Measurements from ENCODE around the gene ZBTB16.

ZBTB16 gene

DNA sequence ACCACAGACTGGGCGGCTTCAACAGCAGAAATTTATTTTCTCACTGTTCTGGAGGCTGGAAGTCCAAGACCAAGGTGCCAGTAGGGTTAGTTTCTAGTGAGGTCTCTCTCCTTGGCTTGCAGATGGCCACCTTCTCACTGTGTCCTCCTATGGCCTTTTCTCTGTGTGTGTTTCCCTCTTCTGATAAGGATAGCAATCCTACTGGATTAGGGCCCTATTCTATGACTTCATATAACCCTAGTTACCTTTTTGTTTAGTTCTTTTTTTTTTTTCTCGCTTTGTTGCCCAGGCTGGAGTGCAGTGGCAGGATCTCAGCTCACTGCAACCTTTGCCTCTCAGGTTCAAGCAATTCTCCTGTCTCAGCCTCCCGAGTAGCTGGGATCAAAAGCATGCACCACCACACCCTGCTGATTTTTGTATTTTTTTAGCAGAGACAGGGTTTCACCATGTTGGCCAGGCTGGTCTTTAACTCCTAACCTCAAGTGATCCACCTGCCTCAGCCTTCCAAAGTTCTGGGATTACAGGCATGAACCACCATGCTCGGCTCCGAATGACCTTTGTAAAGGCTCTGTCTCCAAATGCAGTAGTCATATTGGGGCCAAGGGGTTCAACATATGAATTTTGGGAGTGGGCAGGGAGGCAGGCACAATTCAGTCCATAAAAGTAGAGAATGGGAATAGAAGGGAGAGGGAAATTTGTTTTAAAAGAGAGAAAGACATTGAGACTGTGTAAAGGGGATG is 211.2 kb downstream of the ZBTB16 start:
- no peak for DNase-seq

DNA sequence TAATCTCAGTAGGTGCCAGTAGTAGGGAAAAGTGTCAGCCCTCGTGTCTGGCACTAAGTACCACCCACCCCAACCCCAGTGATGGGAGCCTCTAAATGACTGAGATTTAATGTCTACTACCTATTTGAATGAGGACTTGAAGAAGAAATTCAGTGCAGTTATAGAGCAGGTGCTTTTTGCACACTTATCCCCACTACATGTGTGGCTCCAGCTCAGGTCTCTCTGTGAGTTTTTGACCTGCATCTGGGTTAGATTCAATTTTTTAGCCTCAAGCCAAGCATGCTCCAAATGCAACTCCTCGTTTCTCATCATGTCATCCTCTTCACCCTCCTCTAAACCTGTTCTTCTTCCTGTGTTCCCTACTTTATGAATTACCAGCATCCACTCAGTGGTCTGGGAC is 211.8 kb downstream of the ZBTB16 start:
- DNase-seq, result no peak

DNA sequence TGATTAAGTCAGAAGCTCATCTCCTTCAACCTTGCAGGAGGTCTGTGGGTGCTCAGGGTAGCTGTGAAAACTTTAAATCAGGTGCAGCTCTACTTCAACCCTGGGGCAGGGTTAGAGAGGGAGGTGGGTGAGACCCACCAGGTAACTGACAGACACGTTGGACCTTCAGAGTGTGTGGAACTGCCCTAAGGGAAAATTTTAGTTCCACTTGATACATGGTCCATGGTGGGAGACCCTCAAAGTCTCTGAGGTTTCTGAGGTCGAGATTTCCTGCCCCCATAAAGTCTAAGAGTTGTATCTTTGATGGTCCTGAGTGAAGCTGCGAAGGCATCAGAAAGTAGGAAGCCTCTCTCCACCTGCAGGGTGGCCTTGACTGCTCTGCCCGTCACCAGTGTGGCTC is 212.8 kb downstream of the ZBTB16 start:
- DNase-seq, result no peak

DNA sequence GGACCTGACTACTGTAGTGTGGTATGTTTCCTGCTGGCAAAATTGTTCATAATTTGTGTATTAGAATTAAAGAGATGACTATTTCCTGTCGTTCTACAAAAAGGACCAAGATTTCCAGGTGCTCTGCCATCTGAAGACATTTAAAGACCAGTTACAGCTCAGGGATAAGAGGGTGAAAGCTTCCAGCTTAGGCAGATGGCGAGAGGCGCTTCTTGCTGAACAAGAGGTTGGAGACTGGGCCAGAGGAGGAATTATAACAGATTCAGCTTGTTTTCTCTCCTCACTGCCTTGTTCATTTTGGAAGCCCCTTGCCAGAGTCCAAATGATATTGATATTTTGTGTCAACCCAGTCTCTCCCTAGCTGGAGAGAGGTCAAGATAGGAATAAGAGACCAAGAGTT is 213.6 kb downstream of the ZBTB16 start:
- no peak for DNase-seq

DNA sequence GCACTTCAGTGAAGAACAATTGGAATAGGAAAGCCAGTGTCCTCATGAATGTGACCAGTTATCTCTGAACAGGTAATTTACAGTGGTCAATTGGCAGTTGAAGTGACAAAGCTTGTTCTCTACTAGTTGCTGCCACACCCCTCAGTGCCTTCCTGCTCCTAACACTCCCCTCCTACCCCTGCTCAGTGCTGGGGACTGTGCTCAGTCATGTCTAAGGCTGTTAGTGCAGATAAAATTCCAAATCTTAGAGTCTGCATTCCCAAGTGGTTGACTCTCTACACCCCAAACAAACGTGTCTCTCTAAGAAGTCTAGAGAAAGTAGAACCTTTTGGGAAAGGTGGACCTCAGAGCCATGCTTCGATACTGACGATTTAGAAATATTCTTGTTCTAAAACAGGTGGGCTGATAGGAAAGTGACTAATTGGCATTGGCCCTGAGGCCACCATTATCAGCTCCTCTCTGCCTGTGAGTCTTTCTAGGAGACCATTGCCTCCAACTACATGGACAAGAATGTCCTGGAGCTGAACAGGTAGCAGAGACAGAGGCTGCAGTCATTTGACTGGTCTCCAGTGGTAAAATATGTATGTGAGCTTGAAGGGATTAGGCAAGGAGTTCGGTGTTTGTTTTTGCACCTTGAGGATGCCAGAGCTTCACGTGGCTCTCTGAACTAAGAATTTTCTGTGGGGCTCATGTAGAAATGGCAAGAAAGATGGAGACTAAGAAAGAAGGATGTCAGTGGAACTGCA is 214.6 kb downstream of the ZBTB16 start:
- DNase-seq, result no peak

DNA sequence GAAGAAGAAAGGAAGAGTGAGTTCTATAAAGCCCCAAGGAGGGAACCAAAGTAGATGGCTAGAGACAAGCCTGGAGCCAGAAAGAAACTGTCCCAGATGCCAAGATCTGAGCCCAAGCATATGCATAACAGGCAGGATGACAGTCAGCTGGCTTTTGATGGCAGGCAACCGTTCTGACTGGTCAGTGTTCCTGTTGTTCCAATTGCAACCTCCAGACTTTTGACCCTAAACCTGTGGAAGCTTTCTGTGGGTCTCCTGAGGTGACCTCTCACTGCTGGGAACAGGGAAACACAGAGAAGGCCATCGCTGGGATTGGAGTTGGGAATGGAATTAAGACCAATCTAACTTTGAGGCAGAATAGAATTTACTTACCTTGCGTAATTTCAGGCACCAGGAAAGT is 215.1 kb downstream of the ZBTB16 start:
- no peak for DNase-seq

DNA sequence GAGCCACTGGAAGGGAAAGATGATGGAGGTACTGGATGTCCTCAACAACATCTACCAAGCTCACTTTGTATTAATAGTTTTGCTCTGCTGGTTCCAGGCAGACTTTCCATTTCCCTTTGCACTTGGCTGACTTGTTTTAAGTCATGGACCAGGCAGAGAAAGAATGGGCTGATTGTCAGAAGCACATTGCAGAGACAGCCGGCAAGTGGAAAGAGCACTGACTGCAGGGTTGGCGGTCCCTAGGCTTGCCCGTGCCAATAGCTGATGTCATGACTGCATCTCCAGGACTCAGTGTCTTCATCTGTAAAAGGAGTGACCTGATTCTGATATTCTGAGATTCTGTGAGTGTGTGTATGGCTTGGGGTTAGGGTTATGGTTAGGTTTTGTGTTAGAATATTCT is 215.8 kb downstream of the ZBTB16 start:
- DNase-seq, result no peak

DNA sequence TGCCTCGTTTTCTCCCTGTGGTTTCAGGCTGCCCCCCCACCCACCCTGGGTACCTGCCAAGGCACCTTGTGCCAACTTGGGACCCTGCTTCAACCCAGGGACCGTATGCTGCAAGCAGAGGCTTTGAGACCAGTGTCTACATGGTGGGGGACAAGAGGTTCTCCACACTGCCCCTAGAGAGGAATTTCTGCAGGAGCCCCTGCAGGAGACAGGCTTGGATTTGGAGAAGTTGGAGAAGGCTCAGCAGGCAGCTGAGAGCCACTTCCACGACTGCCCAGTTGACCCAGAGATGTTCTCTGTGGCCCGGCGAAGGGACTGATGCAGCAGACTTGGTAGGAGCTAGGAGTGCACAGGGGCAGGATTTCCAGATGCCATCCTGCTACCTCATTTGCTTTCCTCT is 216.6 kb downstream of the ZBTB16 start:
- DNase-seq, result no peak

DNA sequence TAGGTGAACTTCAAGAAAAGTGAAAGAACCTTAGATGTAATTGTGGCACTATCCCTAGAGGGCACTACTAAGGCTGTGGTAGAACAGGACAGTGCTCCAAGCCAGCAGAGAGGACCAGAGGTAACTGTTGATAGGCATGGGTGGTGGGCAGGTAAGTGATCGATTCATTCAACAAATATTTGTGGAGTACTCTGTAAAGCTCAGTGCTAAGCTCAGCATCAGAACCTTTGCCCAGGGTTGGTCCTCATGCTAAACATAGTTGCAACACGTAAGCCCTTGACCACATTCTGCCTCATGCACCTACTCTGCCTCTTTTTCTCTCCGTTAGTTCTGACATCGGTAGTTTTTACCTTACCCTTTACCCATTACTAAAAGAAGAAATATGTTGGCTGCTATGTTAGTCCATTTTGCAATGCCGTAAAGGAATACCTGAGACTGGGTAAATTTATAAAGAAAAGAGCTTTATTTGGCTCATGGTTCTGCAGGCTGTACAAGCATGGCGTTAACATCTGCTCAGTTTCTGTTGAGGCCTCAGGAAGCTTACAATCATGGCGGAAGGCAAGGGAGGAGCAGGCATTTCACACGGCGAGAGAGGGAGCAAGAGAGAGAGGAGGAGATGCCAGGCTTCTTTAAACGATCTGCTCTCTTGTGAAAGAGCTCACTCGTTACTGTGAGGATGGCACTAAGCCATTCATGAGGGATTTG is 218.3 kb downstream of the ZBTB16 start:
- no peak for DNase-seq

DNA sequence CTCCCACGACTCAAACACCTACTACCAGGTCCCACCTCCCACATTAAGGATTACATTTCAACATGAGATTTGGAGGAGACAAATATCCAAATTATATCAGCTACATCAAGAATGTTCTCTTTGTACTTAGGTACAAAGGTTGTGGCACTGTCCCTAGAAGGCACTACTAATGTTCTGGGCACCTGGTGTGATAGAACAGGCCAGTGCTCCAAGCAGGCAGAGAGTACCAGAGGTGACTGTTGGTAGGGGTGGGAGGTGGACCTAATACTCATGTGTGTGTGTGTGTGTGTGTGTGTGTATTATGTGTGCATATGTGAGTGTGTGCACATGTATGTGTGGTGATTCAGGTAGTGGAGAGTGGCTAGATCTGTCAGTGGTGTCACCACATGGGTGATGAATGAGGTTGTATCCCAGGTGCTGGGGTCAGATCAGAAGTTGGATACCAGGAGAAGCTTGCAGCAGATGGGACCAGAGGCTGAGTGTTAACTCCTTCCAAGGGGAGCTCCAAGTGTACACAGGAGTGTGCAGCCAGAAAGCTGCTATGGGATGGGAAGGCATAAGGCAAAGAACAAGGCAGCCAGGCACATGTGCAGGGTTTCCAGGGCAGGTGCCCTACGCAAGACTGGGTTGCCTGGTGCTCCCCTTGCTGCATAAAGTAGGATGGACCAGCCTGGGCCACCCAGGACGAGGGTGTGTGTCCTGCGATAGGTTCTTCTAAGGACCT is 219.0 kb downstream of the ZBTB16 start:
- DNase-seq, result no peak

DNA sequence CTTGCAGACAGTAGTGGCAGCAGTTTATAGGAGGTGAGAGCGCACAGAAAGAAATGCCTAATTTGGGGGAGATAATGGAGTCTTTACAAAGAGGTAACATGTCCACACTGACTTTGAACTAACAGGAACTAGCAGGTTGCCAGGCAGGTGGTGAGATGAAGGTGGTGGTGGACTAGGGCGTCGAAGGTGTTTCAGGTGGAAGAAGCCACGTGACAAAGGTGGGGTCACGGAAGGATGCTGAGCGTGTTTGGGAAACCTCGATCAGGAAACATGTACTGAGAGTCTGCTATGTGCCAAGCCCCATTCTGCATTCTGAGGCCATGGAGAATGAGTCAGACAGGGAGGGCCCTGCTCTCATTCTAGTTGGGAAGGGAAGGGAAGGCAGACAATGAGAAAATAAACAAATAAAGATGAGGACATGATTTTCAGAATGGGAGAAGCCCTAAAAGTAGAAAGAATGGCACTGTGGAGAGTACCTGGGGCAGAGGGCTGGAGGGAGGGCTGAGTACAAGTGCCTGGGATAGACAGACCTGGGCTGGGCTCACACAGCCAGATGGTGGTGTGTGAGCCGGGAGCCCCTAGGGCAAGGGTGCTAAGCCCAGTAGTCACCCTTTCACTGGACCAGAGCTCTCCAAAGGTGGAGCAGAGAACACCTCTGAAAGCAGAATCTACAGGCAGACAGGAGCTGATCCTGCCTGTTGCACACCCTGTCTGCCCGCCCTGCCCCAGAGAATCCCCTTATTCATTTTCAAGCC is 220.5 kb downstream of the ZBTB16 start:
- DNase-seq, result no peak

DNA sequence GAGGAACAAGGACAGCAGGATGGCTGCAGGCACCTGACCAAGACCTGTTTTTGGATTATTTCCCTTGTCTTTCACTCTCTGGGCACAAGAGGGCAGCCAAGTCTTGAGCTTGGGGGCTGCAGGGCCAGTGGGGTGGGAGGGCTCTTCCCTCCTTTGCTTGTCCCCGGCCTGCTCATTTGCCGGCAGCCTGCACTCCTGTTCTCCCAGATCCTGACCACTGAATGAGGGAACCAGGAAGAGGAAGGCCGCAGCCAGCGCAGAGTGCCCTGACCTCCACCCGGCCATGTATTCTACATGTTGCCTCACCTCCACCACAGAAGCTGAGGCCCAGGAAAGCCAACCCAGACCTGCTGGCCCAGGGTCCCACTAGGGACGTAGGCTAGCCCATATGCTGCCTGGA is 221.2 kb downstream of the ZBTB16 start:
- DNase-seq, result no peak

DNA sequence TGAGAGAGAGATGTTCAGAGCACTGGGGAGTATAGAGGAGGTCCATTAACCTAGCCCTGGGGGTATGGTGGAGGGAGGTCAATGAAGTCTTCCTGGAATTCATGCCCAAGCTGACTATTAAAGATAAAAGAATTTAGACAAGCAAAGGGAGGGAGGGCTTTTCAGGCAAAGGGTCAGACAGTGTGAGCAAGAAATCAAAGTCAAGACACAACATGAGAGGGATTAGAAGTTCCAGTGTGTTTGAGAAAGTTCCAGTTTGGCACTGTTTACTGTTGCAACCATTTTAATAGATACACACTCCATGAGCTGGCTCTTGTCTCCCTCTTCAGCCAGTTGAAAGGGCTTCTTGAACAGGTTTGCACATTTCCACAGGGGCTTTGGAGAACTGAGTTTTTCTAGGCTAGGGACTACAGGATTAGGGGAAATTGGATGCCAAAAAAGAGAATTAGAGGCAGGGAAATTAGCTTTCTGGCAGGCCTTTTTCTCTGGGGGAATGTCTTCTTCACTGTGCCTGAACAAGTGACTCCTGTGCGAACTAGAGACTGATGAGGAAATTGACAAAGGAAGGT is 222.0 kb downstream of the ZBTB16 start:
- no peak for DNase-seq

DNA sequence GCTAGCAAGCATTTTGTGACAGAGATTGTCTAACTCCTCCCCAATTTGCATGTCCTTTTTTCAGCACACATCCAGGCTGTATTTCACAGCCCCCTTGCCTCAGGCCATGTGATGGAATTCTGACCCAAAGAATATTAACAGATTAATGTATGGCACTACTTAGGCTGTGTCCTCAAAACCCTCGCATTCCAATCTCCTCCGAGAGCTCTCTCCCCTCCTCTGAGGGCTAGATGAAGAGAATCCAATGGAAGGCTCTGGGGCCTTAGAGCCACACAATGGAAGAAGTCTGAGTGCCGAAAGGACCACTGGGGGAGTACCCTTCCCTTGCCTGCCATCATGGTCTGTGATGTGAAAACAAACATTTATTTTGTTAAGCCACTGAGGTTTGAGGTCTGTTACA is 223.0 kb downstream of the ZBTB16 start:
- DNase-seq, result no peak

DNA sequence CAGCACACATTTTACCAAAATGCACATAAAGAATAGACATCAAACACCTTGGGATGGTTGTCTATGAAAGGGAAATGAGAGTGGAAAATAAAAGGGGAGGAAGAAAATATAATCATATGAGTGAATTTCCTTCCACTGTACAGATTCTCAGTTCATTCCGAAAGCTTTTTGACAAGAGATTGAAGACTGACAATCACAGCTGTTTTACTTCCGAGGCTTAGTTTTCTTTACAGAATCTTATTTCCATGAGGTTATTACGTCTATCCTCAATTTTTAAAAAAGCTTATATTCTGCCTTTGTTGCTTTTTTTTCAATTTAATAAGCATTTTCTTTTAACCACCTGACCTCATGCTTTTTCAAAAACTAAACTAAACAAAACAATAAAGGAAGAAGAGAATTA is 223.9 kb downstream of the ZBTB16 start:
- DNase-seq, result no peak

DNA sequence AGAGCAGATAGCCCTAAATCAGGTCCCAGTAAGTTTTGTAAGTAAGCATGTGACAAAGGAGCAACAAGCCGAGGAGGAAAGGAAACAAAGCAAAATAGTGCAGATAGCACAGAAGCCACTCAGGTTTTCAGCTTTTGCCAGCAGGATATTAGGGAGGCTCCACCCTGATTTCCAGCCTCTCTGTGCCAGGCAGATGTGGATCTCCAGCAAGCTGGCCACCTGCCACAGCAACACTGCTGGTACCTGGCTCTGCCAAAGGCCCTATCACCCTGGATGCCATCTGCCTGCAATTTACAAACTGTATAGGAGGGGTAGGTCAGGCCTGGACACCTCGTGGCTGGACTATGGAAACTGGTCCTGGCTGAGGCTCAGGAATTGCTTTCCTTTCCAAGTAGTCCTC is 224.5 kb downstream of the ZBTB16 start:
- DNase-seq, result no peak

DNA sequence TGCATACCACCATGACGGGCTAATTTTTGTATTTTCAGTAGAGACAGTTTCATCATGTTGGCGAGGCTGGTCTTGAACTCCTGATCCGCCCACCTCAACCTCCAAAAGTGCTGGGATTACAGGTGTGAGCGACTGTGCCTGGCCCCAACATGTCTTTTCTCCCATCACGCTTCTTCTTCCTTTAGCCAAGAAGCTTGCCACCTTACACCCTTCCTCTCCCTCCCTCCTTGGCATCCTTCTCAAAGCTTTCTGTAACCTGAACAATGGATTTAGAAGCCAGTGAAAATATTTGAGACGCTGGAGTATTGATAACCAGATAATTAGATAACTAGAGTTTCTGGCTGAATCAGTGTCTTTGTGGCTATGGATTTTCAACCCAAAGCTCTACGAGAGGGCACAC is 225.4 kb downstream of the ZBTB16 start:
- no peak for DNase-seq

DNA sequence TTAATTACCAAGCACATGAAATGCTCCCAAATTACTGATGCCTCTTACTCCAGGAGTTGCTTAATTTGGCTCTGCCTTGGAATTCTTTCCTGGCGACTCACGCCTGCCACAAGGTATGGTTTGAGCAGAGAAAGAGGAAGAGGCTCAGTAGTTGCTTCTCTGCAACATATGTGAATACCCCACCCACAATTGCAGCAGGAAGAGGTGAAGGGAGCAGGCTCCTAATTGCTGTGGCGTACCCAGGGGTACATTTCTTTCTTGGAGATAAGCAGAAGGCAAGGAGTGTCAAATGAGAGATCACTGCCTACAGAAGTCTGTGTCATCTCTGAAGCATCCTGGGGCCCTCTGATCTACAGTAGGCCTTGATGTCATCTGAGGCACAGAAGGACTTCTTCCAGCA is 226.1 kb downstream of the ZBTB16 start:
- no peak for DNase-seq

DNA sequence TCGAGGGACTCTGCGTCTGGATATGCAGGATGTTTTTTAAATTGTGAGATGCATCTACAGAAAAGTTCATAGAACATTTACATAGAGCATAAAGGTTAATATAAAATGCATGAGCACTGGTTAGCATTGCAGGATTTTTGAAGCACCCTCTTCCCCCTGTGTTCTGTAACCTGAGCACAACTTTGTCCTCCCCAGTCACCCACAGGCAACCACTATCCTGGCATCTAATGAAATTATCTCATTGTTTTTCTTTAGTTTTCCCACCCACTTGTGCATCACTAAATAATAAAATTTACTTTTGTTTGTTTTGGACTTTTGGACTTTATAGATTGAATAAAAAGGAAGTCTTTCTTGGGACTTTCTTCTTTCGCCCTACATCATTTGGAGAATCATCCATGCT is 226.7 kb downstream of the ZBTB16 start:
- no peak for DNase-seq

DNA sequence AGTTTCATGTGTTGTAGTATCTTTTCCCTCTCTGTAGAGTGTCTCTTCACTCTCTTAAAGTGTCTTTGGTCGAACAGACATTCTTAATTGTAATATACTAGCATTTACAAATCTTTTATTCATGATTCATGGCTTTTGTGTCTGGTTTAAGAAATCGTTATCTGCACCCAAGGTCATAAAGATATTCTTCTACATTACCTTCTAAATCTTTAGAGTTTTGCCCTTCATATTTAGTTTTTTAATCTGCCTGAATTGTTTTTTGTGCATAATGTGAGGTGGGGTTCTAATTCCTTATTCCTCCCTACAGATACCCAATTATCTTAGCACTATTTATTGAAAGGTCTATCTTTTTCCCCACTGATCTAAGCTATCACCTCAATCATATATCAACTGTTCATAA is 227.6 kb downstream of the ZBTB16 start:
- no peak for DNase-seq

DNA sequence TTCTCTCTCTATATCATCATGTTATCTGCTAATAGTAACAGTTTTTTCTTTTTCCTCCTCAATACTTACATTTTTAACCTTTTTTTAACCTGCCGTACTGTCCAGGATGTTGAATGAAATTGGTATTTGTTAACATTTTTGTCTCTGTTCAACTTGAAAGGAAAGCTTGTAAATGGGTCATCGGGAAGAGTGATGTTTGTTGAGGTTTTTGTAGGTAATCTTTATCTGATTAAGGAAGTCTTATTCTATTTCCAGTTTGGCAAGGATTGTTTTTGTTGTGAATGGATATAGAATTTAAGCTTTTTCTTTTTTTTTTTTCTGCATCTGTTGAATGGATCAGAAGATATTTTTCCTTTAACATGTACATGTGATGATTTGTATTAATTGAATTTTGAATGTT is 228.6 kb downstream of the ZBTB16 start:
- DNase-seq, result no peak

DNA sequence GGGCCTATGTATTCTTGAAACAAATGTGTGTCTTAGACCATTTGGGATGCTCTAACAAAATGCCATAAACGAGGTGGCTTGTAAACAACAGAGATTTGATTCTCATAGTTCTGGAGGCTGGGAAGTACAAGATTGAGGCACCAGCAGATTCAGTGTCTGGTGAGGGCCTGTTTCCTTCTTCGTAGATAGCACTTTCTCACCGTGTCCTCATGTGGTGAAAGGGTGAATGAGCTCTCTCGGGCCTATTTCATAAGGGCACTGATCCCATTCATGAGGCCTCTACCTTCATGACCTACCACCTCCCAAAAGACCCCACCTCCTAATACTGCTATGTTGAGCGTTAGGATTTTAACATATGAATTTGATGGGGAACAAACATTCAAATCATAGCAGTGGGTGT is 230.3 kb downstream of the ZBTB16 start:
- DNase-seq, result no peak

Data from stimulated activated CD4-positive, alpha-beta T cell treated with anti-CD3 and anti-CD28 coated beads, Interleukin-12 subunit alpha, Interleukin-12 subunit beta, amount 100 ng/mL, for 4 hours (primary cell).